Endothelial cell of umbilical vein (primary cell): Measurements from ENCODE around the gene KLK2. TPM values are rescaled to one million over a fixed set of nuclear protein-coding genes. Genes with fewer than 3 reads are reported as not detected.

Experiments
- BruUV-seq: library from RNA; stranded (reverse); fragments of 400-500 nt; replicated peaks from 2 replicates; lab custom pipeline; 2021; lab: Mats Ljungman, UMichigan
- CTCF ChIA-PET: fragments of 300-600, 350-600 bp; sonication (Branson Sonifier 250); formaldehyde crosslinking; loops from one replicate; lab custom pipeline; 2021; ENCODE audit warnings: antibody characterized with exemption, inconsistent platforms; lab: Charles Lee
- POLR2A ChIA-PET: fragments of 300-600, 350-600 bp; sonication (Branson Sonifier 250); formaldehyde crosslinking; loops from one replicate; lab custom pipeline; 2021; ENCODE audit warnings: antibody characterized with exemption, inconsistent platforms; lab: Charles Lee
- DNase-seq: peaks from one replicate; pipeline ENCODE4 v3.0.0-alpha.2; 2011; ENCODE audit warnings: low read depth, low spot score
- FAIRE-seq: peaks from 2 replicates; lab custom pipeline; 2011; peaks lifted over from hg19 to GRCh38; lab: Jason Lieb, UNC
- H2AFZ ChIP-seq: 2 replicates; pipeline ENCODE4 v1.6.0; 2012; ENCODE audit warnings: low read depth, low read length, control low read depth, inconsistent platforms
- H3K27ac ChIP-seq: 2 replicates; pipeline ENCODE4 v1.5.1; 2011; ENCODE audit warnings: low read depth, mild to moderate bottlenecking, control low read depth, low read length, moderate library complexity; ENCODE audit not compliant: insufficient read depth
- H3K27me3 ChIP-seq, 2 experiments: 2 replicates each; pipeline versions ENCODE4 v1.6.0 to v1.6.1; 2011; ENCODE audit warnings: low read length in 2 of 2, mixed read lengths in 1 of 2; ENCODE audit not compliant: control insufficient read depth in 2 of 2, insufficient read depth in 2 of 2
- H3K36me3 ChIP-seq, 2 experiments: 2 replicates in 1 of 2; 3 replicates in 1 of 2; pipeline ENCODE4 v1.5.1; 2011; ENCODE audit warnings: low read length in 2 of 2, mild to moderate bottlenecking in 1 of 2, moderate library complexity in 1 of 2; ENCODE audit not compliant: control insufficient read depth in 2 of 2, insufficient read depth in 2 of 2; ENCODE audit errors: extremely low read depth in 1 of 2
- H3K4me1 ChIP-seq: 3 replicates; pipeline ENCODE4 v1.5.1; 2011; ENCODE audit warnings: mild to moderate bottlenecking, low read length; ENCODE audit not compliant: control insufficient read depth, insufficient read depth; ENCODE audit errors: extremely low read depth
- H3K4me2 ChIP-seq: 2 replicates; pipeline ENCODE4 v1.6.1; 2011; ENCODE audit warnings: low read length, control low read depth, mixed read lengths; ENCODE audit not compliant: insufficient read depth
- H3K4me3 ChIP-seq, 3 experiments: fragments of 200-600 bp in 1 of 3; sonication (generic), shearing (Covaris generic) in 1 of 3; replicated peaks in 1 of 3; 2 replicates each; pipeline ENCODE4 v1.5.1; 2011 to 2016; ENCODE audit warnings: control low read depth in 3 of 3, low read length in 3 of 3, mild to moderate bottlenecking in 2 of 3, inconsistent platforms in 1 of 3, low read depth in 1 of 3, moderate library complexity in 1 of 3; ENCODE audit not compliant: insufficient read depth in 1 of 3
- H3K79me2 ChIP-seq: 2 replicates; pipeline ENCODE4 v1.6.0; 2012; ENCODE audit warnings: low read length, inconsistent platforms; ENCODE audit not compliant: control insufficient read depth, insufficient read depth
- H3K9ac ChIP-seq: replicated peaks from 2 replicates; pipeline ENCODE3; 2011; ENCODE audit warnings: low read length, control low read depth; ENCODE audit not compliant: insufficient read depth; ENCODE audit errors: extremely low read depth
- H3K9me1 ChIP-seq: replicated peaks from 3 replicates; pipeline ENCODE4 v1.6.0; 2011; ENCODE audit warnings: mild to moderate bottlenecking, low read length; ENCODE audit not compliant: control insufficient read depth, insufficient read depth; ENCODE audit errors: extremely low read depth
- H3K9me3 ChIP-seq: replicated peaks from 2 replicates; pipeline ENCODE4 v1.5.1; 2012; ENCODE audit warnings: low read length, inconsistent platforms; ENCODE audit not compliant: control insufficient read depth, insufficient read depth
- H4K20me1 ChIP-seq: replicated peaks from 2 replicates; pipeline ENCODE3; 2011; ENCODE audit warnings: mild to moderate bottlenecking, low read length; ENCODE audit not compliant: control insufficient read depth, insufficient read depth; ENCODE audit errors: extremely low read depth
- EZH2 ChIP-seq: IDR thresholded peaks from 2 replicates; pipeline ENCODE4 v1.6.1; 2012; ENCODE audit warnings: borderline replicate concordance, low read depth, mild to moderate bottlenecking, moderate library complexity, low read length, inconsistent platforms; ENCODE audit not compliant: severe bottlenecking
- FOS ChIP-seq: IDR thresholded peaks from 2 replicates; pipeline ENCODE4 v1.6.1; 2011; ENCODE audit warnings: mild to moderate bottlenecking, low read length, moderate library complexity, borderline replicate concordance; ENCODE audit not compliant: insufficient read depth
- GATA2 ChIP-seq: IDR thresholded peaks from 2 replicates; pipeline ENCODE4 v1.7.0; 2011; ENCODE audit warnings: low read depth, mild to moderate bottlenecking, moderate library complexity, mixed read lengths, low read length; ENCODE audit not compliant: insufficient read length, insufficient read depth
- JUN ChIP-seq: IDR thresholded peaks from 2 replicates; pipeline ENCODE4 v1.6.1; 2011; ENCODE audit warnings: borderline replicate concordance, low read depth; ENCODE audit not compliant: insufficient read length, insufficient read depth
- MAX ChIP-seq: IDR thresholded peaks from 2 replicates; pipeline ENCODE4 v1.6.1; 2011; ENCODE audit not compliant: insufficient read depth, insufficient read length
- MYC ChIP-seq: IDR thresholded peaks from one replicate; pipeline ENCODE4 v1.6.1; 2011; ENCODE audit warnings: mild to moderate bottlenecking, low read depth, low read length
- POLR2A ChIP-seq: IDR thresholded peaks from 2 replicates; pipeline ENCODE4 v1.6.1; 2012; ENCODE audit warnings: low read depth, mild to moderate bottlenecking, control low read depth, low read length
- POLR2AphosphoS5 ChIP-seq: IDR thresholded peaks from 2 replicates; pipeline ENCODE4 v1.6.1; 2012; ENCODE audit warnings: low read depth, mild to moderate bottlenecking, control low read depth, low read length, moderate library complexity; ENCODE audit not compliant: insufficient read depth
- dilution Hi-C: fragments of 300-500 bp; cut with MboI; formaldehyde crosslinking; loops from one replicate; pipeline ENCODE4 v1.15.0; 2019; ENCODE audit warnings: low sequenced_read_pairs; ENCODE audit not compliant: extremely low pct_ligation_motif_present
- intact Hi-C: fragments of 100-400 bp; cut with micrococcal nuclease; formaldehyde crosslinking; loops from one replicate; pipeline ENCODE4 v1.10.0; 2022
- polyA plus RNA-seq, 4 experiments: library from polyadenylated mRNA; depleted of rRNA in 3 of 4; stranded (reverse) in 3 of 4; unstranded in 1 of 4; fragments of >200 nt; gene quantifications; 2 replicates each; pipeline versions ENCODE4 v1.2.1 to v1.2.3, GENCODE V29; 2011 to 2012; ENCODE audit warnings: missing spikeins in 1 of 4
- total RNA-seq: library from RNA; stranded (reverse); gene quantifications from 2 replicates; pipeline ENCODE4 v1.2.3, GENCODE V29; 2021
- TF ChIP-seq, protein P1 (sequence below), 2 donors: IDR thresholded peaks; 1 replicate in 1 of 2; 2 replicates in 1 of 2; pipeline ENCODE4 v1.5.1; 2011; ENCODE audit warnings: low read length in 2 of 2, mild to moderate bottlenecking in 2 of 2, moderate library complexity in 2 of 2, control low read depth in 1 of 2, inconsistent platforms in 1 of 2, low read depth in 1 of 2; ENCODE audit not compliant: insufficient read depth in 1 of 2; ENCODE audit errors: extremely low read depth in 1 of 2

Gene KLK2
- total and polyA plus RNA-seq, 2 donors (not counting 3 experiments of a cell fraction or from before 2014, with no cell fraction given): not detected

- no TSS peak for BruUV-seq
- H3K36me3 ChIP-seq: no peaks in the 10 kb centered on the region
- no peak within 1 kb of the TSS for H3K9ac ChIP-seq
- FAIRE-seq (no peak), DNase-seq (no peak)
- H3K79me2 ChIP-seq: no peaks in the 10 kb centered on the region
- TF ChIP-seq POLR2AphosphoS5 (no peak), JUN (no peak), EZH2 (no peak), MYC (no peak), FOS (no peak), MAX (no peak), POLR2A (no peak), GATA2 (no peak)
- TF ChIP-seq, protein P1, sequence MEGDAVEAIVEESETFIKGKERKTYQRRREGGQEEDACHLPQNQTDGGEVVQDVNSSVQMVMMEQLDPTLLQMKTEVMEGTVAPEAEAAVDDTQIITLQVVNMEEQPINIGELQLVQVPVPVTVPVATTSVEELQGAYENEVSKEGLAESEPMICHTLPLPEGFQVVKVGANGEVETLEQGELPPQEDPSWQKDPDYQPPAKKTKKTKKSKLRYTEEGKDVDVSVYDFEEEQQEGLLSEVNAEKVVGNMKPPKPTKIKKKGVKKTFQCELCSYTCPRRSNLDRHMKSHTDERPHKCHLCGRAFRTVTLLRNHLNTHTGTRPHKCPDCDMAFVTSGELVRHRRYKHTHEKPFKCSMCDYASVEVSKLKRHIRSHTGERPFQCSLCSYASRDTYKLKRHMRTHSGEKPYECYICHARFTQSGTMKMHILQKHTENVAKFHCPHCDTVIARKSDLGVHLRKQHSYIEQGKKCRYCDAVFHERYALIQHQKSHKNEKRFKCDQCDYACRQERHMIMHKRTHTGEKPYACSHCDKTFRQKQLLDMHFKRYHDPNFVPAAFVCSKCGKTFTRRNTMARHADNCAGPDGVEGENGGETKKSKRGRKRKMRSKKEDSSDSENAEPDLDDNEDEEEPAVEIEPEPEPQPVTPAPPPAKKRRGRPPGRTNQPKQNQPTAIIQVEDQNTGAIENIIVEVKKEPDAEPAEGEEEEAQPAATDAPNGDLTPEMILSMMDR (IDR thresholded peaks at IDR 0.05; ENCODE audit: extremely low read depth in 1 of 2, insufficient read depth in 1 of 2, low read depth in 1 of 2, low read length in 2 of 2): no peak
- H2AFZ ChIP-seq: no peak within 1 kb of the TSS
- ChIA-PET CTCF (interaction anchor here (0.8 kb wide), 2 partner anchors 9 to 11 kb away, joined by 3 to 4 read pairs; no protein-coding TSS in a partner anchor), POLR2A (no interaction called here)
- H3K4me1 ChIP-seq: no peaks in the 10 kb centered on the region
- no peak within 1 kb of the TSS for H3K27ac ChIP-seq
- H3K4me2 ChIP-seq: no peak within 1 kb of the TSS
- intact Hi-C loops (loop anchor here (10.0 kb wide), 1 partner anchor 1183 kb away; the partner anchor contains the start of gene ZNF841), dilution Hi-C loops (no loop called here)
- H3K4me3 ChIP-seq: no peak within 1 kb of the TSS
- H4K20me1 ChIP-seq: no peaks in the 10 kb centered on the region
- H3K9me3 ChIP-seq: no peaks in the 10 kb centered on the region
- H3K9me1 ChIP-seq: no peaks in the 10 kb centered on the region
- peaks cover 18 to 24% of the 10 kb centered on the region in 2 experiments for H3K27me3 ChIP-seq
Observed at GRCh38 chr19:50911206-50912101, 38.2 kb downstream of the KLK2 start, which contains the start of gene KLK4. Gene KLK4 (minus strand): TSS chr19:50911395. CDS start chr19:50910738, 657 bp downstream.
